Stimulated activated CD8-positive, alpha-beta memory T cell treated with anti-CD3 and anti-CD28 coated beads, Interleukin-7, amount 100 ng/mL, for 48 hours (primary cell): ENCODE results near the gene RHOBTB3.
"Not testable (repeated sequence)": the region's sequence is repeated elsewhere in the genome, so short reads cannot be mapped to it uniquely, and the experiment has no call there.

Source experiments
- DNase-seq, 2 donors: peaks; one replicate each; pipeline ENCODE4 v3.0.0-alpha.2; 2020; ENCODE audit warnings: low read depth in 1 of 2; ENCODE audit errors: extremely low read depth in 1 of 2

Gene RHOBTB3

DNA sequence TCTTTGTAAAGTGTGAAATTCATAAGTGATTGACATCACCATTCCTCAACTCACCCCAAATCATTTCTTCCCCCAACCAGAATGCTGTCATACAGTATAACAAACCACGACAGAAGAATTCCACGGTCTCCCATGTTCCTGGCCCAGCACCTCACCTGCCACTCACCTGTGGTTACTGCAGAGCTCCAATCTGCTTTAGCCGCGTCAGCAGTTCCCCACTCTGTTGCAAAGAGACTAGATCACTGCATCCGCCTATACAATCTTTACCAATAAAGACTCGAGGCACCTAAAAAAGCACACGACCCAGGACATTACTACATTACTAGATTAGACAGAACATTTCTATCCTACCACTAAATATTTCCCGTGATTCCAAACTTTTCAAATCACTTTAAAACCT lies 85.2 kb downstream of the RHOBTB3 start:
- no peak for DNase-seq

DNA sequence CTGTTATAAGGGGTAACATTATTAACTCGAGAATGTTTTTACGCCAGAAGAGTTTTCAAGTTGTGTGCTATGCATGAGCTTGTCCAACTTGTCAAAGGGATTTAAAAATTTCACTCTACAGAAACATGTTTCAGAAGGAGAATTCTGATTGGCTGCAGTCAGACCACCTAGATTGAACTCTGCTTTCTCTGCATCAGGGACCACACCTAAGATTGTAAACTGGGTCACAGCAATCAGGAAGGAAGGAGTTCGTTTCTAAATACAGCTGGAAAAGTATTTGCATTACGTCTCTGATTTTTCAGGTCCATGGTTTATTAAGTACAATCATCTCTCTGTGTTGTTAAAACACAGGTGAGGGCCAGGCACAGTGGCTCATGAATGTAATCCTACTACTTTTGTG lies 85.6 kb downstream of the RHOBTB3 start:
- no peak for DNase-seq

DNA sequence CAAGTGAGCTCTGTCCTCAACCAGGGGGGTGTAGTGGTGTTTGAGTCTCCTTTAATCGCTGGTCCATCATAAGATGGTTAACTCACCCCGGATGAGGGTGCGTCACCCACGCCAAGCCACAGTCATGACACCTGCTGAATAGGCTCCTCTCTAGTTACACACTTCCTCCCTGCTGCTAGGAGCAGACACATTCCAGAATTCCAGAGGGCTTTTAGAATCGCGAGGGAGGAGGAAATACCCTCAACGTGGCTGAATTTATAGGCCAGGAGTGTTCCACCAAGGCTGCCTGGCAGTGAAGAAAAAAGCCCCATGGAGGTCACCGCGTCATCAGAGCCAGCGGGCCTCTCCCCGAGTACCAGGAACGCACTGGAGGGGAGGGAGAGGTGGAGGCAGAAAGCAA lies 86.3 kb downstream of the RHOBTB3 start:
- DNase-seq: no peak

DNA sequence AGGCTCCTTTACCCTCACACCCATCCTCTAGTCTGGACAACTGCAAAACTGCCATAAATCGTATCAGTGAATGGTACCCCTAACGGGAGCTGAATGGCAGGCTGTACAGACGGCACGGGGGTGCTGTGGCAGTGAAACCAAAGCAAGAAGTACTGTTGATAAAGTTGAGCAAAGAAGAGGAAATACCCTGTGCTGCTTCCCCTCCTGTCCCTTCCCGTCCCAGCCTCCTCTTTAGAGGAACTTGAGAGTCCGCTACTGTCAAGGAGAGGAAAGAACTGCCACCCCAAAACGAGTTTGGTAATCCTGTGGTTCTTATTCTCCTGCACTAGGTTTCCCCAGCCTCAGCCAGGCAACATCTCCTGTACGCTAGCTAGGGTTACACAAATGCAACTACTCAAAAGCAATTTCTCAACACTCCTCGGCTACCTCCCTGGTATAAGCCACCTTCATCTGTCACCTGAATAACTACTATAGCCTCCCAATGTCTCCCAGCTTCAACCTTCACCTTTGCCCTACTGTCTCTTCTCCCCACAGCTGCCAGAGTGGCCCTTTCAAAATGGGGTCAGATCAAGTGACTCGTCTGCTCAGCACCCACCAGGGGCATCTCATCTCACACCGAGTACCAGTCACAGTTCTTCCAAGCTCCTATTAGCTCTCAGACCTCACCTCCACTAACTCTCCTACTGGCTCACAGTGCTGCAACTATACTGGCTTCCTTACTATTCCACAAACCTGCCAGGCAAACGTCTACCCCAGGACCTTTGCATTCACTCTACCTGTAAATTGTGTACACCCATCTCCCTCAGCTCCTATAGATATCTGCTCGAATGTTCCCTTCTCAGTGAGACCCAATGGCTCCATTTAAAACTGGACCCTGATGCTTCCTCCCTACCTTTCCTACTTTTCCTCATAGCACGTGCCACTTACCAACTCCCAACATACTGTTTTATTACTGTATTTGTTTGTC lies 87.3 kb downstream of the RHOBTB3 start:
- DNase-seq: no peak

DNA sequence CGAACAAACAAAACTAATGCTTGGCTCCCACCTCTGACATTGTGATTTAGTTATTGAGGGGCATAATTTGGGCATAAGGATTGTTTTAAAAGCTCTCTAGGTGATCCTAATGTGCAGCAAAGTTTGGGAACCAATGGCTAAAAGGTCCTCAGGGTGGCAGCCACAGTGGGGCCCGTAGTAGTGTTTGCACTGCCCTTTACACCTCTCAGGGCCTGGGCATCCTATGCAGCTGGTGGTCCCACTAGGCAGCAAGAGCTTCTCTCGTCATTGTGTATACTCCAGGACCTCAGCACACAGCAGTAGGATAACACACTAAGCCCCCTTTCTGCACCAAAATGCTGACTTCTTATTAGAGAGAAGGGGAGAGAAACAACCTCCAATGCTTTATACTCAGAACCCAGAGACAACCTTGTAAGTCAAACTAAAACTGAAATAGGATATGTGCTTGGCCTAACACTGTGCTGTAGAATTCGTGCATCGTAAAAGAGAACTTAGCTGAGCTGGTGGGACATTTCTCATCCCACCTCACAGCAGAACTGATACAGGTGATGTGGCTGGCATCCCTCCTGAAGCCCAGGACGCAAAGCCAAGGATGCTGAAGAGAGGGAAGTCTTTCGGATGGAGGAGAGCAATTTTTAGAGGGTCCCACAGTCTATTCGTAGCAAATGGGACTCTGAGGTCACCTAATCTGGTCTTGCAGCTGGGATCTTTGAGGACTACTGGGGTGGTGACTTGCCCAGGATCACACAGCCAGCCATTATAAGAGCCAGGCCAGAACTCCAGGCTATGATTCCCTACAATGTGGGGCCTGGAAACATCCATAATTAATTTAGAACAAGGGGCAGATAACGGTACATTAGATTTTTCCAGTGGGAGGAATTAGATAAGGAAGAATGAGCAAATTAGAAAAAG lies 90.2 kb downstream of the RHOBTB3 start:
- DNase-seq: no peak

DNA sequence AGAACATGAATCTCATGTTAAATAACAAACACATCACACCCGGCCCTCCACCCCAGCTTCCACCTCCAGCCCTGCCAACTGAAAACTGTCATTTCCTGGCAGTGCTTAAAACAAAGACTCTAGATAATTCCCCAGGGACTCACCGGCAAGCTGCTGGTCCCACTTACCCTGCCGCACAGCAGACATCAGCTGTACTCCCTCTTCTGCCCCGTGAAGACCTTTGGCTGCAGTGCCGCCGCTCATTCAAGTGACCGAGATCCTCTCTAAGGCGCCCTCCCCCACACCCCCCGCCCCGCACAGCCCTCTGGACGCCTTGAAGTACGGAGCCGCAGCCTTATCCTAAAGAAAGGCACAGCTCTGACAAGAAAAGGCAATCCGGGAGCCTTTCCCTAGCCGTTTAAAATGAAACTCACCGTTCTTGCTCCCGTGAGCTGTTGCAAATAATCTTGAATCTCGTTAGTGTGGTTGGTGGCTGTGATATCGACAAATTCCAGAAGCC lies 91.0 kb downstream of the RHOBTB3 start:
- no peak for DNase-seq

DNA sequence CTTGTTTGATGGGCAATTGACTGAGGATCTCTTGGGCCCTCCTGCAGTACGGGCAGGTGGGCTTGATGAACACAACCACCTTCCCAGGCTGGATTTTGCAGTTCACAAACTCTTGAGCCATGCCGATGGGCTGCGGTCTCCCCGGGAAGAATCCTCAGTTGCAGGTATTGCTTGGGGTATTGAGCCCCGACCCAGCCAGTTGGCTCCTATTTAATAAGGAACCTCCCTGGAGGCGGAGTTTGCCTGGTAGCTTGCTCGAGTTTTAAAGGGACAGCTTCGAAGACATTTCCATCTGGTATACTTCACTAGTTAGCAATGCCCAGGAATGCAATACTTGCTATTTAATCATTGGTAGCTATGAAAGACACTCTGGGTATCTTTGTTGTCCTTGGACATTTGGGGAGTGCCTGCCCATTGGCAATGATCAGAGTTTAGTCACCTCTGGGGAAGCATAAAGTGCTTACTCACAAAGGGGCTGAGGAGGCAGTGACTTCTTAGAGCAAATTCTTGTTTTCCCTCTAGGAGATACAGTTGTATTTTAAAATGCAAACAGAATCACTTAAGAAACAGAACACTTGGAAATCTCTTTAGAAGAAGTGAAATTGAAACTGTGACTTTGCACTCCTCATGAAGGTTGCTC lies 91.5 kb downstream of the RHOBTB3 start, which contains the start of gene GLRX:
Gene GLRX, minus strand, starts transcription at position 185 of the 640 bp plus-strand sequence. Its CDS starts 64 bp downstream, at position 121.
- no peak for DNase-seq

DNA sequence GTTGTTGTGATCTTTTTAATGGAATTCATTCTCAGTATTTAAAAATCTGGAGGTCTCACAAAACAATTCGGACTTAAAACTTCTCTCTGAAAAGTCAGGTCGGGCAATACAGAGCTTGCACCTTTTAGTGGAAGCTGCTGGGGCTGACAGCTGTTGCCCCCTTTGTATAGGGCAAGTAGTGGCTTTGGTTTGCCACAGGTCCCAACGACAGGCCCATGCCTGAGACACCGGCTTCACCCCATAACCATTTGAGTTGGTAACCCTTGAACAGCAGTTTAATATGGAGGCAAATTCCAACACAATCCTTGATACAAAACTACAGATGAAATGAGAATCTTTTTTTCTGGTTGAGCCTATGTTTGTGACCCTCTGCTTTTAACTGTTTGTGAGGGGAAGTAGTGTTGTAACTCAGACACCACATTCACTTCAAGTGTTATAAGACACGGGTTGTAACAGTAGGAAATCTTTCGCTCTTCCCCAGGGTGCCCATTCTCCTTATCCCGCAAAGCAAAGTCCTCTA lies 92.1 kb downstream of the RHOBTB3 start:
- DNase-seq: no peak

DNA sequence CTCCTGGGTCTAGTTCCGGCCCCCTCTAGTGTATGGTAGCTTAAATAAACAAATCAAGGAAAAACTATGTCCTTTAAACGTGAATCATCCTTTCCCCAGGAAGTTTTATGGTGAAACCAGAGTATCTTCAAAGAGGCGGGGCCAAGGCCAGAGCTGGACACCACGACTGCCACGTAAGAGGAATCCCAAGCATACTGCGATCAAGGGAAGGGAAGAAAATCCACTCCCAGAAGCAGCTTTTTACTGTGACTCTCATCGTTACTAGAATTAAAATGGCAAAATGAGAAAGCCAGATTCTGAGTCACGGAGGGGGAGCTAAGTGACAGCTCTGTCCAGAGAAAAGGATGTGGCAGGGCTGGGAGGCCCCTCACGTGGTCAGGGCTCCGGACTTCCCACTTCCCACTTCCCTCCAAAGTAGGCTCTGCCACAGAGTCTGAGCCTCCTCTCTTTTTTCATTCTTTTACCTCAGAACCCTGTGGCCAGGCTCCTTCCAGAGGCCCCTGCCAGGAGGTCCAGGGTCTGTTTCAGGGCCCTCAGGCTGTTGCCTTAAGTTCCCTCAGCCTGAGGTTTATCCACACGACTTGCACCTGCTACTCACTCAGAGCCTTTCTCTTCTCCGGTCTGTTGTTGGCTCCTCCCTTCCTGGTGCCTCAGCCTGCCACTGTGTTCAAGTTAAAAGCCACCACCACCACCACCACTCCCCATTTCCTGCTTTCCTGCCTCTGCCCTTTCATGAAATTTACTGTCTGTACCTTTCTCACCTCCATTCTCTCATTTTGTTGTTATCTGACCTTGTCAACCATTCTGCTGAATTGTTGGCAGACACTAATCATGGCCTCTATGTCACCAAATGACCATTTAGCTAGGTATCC lies 92.8 kb downstream of the RHOBTB3 start:
- DNase-seq: no peak

DNA sequence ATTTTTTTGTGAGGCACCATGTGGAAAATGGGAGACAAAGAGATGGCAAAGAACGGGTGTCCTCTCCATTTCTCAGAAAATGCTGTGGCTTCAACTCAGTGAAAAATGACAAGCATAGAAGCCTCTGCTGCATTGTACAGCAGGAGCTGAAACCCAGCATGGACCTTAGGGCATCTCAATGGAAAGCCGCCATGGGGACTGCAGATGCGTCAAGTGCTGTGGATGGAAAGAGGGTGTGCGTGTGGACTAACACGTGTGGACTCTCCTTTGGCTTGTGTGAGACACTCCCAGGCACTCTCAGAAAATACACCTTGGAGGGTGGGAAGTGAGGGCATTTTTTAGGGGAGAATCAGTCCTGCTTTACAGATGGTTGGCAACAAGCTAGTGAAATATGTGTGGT lies 93.6 kb downstream of the RHOBTB3 start:
- DNase-seq: no peak

DNA sequence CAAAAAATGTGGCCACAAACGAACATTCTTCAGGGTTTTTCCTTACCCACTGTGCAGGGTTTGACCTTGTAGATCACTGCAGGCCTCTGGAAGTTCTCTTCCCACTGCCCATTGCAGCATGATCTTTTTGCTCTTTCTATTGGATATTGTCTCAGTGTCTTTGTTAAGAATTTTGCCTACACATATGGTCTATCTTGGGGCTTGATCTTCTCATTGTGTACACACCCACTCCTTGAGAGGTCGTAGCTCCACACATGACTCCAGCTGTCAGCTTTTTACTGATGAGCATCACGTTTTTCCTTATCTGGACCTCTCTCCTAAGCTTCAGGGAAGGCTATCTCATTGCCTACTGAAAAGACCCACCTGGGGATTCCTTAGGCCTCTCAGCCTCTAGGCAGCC lies 94.4 kb downstream of the RHOBTB3 start:
- DNase-seq: no peak

DNA sequence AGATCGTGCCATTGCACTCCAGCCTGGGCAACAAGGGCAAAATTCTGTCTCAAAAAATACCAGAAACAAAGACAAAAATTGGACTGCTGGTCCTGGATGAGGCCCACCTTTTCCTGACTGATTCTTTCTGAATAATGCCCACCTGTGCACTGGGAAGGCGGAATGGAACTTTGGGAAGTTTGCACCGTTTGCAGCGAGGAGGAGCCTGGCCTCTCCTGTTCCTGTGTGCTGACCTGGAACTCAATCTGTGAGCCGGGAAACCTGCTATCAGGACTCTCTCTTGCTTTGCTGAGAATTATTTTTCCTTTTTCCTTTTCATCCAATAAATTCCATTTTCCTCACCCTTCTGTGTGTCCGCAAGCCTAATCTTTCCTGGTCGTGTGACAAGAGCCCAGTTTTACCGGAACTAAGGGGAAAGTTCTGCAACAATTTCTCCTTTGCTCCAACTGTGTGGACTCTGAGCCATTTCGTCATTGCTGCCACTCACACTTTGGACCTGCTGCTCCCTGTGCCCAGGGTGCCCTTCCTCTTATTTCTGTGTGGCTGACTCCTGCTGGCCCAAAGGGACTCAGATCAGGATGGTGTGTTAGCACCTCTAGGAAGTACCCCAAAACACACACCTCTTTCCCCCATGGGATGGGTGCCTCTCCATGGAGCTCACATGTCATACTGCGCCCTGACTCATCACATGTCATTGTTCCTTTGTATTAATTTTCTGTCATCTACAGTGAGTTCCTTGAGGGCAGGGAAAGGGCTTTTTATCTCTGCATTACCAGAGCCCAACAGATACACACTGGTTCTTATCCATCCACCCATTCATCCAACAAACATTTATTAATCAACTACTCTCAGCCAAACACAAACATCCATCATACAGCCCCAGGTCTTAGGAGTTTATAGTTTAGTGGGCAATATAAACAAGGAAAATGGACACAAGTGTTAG lies 96.1 kb downstream of the RHOBTB3 start:
- DNase-seq: no peak

DNA sequence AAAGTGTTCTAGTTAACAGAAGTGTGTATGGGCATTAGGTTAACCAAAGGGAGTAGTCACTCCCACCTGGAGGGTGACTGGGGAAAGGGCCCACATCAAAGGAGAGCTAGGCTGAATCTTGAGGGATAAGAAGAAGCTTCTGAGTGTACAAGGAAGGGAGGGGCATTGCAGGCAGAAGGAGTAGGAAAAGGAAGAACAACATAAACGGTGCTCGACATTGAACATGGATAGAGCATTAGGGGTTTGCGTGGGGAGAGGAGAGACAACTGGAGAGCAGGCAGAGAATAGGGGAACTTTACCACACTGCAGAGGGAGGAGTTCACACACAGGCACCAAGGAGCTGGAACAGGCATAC lies 96.7 kb downstream of the RHOBTB3 start:
- no peak for DNase-seq

DNA sequence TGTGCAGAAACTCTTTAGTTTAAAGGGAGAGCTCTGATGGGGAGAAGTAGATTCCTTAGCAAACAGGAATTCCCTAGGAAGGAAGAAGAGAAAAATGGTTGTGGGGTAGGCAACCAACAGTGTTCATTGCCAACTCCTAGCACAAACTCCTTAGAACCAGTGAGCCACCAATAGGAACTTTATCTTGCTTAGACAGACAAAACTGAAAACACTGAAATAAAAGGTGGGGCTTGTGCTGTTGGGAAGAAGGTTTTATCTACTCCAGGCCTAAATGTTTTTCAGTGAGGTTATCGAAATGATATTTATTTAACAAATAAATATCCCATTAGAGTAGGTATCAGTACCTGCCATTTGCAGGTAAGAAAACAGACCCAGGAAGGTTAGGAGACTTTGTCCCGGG lies 99.1 kb downstream of the RHOBTB3 start:
- no peak for DNase-seq

DNA sequence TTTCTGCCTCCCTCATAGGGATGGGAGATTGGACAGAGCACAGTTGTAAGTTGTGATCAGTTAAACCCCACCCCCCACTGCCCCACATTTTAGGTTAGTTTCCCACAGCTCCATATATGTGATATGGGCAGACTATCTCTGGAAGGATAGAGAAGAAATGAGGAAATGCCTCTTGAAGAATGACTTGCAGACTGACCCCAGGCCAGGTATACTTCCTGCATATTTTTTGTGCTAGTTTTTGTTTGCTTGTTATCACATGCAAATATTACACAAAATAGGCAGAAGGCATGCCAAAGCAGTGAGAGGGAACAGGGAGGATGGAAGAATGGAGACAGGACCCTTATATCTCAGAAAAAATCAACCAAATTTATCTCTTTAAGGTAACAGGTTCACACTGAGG lies 101.5 kb downstream of the RHOBTB3 start:
- no peak for DNase-seq

DNA sequence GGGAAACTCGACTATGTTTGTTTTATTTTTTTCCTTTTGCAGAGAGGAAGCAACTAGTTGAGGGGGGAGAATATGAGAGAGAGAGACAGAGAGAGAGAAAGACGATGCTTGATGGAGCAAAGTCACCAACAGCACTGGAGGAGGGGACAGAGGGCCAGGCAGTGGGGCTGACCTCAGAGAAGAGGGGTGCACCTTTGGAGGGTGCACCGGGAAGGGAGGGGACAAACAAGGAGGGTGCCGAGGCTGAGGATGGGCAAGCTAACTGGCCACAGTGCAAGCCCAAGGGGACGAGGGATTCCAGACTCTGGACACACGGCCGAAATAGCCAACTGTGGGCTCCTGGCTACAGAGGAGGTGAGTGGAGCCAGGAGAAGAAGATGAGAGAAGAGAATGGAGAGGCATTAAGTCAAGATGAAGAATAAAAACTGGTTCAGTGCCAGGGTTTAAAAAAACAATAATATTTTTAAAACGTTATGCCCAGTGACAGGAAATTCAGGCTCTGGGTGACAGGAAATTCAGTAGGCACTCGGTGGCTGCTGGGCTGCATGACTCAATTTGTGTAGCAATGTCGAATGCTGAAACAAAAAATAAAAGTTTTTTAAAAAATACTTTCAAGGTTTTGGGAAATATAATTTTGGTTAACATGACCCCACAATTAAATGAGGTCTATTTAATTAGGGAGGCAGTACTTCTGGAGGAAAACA lies 104.7 kb downstream of the RHOBTB3 start:
- no peak for DNase-seq

DNA sequence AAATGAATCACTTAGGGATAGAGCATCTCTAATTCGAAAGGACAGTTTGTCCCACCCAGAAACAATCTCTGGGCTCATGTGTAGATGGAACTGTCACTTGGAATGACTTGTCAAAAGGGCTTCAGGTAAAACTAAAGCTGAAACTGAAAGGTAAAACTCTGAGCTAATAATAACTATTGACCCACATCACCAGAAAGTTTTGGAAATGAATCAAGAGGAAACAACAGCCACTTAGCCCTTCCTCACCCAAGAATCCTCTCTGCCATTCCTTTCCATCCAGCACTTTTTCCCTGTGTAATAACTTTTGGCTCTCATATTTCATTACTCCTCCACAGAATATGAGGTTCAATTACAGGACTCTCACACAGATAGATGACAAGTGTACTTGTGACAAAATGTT lies 105.4 kb downstream of the RHOBTB3 start:
- DNase-seq: no peak

DNA sequence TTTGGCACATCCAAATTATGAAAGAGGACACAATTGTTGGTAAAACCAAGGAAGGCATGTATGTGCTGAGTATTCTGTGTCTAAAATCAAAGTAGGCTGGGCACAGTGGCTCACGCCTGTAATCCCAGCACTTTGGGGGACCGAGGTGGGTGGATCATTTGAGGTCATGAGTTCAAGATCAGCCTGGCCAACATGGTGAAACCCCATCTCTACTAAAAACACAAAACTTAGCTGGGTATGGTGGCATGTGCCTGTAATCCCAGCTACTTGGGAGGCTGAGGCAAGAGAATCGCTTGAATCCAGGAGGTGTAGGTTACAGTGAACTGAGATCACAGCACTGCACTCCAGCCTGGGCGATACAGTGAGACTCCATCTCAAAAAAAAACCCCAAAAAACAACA lies 105.8 kb downstream of the RHOBTB3 start:
- not testable (repeated sequence) for DNase-seq
